ENCODE data around the gene TRAPPC11.

DNA sequence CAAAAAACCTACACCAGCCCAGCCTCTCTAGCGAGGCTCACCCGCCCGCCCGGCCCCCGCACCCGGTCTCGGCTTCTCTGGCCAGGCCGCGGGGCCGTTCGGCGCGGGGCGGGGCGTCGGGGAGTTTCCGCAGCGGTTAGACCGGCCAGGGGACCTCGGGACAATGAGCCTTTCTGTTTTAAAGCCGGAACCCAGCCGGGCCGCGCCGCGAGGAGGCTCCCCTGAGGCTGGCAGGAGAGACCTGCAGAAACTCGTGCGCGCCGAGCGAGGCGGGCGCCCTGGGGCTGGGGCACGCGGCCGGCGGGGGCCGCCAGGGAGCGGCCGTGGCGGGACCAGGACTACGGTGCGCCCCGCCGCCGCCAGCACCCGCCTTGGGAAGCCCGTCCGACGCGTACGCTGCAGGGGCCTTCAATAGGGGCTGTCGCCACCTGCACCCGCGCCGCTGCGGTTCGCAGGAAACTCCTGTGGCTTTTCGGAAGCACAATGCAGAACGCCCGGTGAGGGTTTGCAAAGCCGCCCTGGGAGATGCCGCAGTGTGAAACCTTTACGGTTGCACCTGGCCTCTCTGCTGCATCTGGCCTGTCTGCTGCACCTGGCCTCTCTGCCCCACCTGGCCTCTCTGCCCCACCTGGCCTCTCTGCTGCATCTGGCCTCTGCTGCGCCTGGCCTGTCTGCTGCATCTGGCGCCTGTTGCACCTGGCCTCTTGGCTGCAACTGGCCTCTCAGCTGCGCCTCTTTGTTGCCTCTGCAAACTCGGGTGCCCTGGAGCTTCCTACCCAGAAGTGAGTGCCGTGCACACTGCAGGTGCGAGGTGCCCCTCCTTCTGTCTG, 63.9 kb downstream of the TRAPPC11 start:
- TF ChIP-seq, protein P1, sequence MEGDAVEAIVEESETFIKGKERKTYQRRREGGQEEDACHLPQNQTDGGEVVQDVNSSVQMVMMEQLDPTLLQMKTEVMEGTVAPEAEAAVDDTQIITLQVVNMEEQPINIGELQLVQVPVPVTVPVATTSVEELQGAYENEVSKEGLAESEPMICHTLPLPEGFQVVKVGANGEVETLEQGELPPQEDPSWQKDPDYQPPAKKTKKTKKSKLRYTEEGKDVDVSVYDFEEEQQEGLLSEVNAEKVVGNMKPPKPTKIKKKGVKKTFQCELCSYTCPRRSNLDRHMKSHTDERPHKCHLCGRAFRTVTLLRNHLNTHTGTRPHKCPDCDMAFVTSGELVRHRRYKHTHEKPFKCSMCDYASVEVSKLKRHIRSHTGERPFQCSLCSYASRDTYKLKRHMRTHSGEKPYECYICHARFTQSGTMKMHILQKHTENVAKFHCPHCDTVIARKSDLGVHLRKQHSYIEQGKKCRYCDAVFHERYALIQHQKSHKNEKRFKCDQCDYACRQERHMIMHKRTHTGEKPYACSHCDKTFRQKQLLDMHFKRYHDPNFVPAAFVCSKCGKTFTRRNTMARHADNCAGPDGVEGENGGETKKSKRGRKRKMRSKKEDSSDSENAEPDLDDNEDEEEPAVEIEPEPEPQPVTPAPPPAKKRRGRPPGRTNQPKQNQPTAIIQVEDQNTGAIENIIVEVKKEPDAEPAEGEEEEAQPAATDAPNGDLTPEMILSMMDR (IDR thresholded peaks at IDR 0.05): no peak
- TF ChIP-seq POLR2A (IDR thresholded peaks at IDR 0.05): peak; percentile 26

Measured in right lobe of liver (tissue), 4 donors.